Esophagus squamous epithelium (tissue), 5 donors: ENCODE measurements around the gene PARD6B. TPM values are rescaled to one million over a fixed set of nuclear protein-coding genes. Genes with fewer than 3 reads are reported as not detected.

ENCODE experiments used
- DNase-seq: peaks from one replicate; lab custom pipeline; 2025; lab: John Stamatoyannopoulos, UW
- H3K27ac ChIP-seq, 4 donors: fragments of 200-600 bp; sonication (generic); one replicate each; pipeline ENCODE4 v1.5.1; 2016 to 2019; ENCODE audit warnings: mild to moderate bottlenecking in 1 of 4
- H3K27me3 ChIP-seq, 4 donors: fragments of 200-600 bp; sonication (generic); 1 replicate in 3 of 4; 2 replicates in 1 of 4; pipeline versions ENCODE4 v1.5.1 to v1.6.0; 2017 to 2021; ENCODE audit warnings: antibody characterized with exemption in 1 of 4
- H3K36me3 ChIP-seq, 3 donors: fragments of 200-600 bp; sonication (generic); one replicate each; pipeline ENCODE4 v1.5.1; 2016 to 2019
- H3K4me1 ChIP-seq, 3 donors: fragments of 200-600 bp; sonication (generic); one replicate each; pipeline ENCODE4 v1.5.1; 2017 to 2019
- H3K4me3 ChIP-seq, 4 donors: fragments of 200-600 bp; sonication (generic); 1 replicate in 3 of 4; 2 replicates in 1 of 4; pipeline ENCODE4 v1.5.1; 2016 to 2019; ENCODE audit warnings: mild to moderate bottlenecking in 2 of 4, moderate library complexity in 1 of 4
- H3K9me3 ChIP-seq, 3 donors: fragments of 200-600 bp; sonication (generic); one replicate each; pipeline ENCODE4 v1.5.1; 2016 to 2019
- CTCF ChIP-seq, 6 experiments: fragments of 450-650 bp in 4 of 6; fragments of 200-600 bp in 2 of 6; sonication (generic) in 2 of 6; IDR thresholded peaks; one replicate each; pipeline ENCODE4 v1.5.1; 2016 to 2019; ENCODE audit warnings: antibody characterized with exemption in 6 of 6, mild to moderate bottlenecking in 4 of 6, moderate library complexity in 4 of 6
- POLR2A ChIP-seq, 4 donors: fragments of 450-650 bp; IDR thresholded peaks; one replicate each; pipeline ENCODE4 v1.6.1; 2017; ENCODE audit warnings: antibody characterized with exemption in 4 of 4, mild to moderate bottlenecking in 4 of 4, moderate library complexity in 3 of 4
- WGBS, 2 donors: methylation state at CpG; one replicate each; pipeline ENCODE4 v1.1.5; 2018; 5-methylcytosine and 5-hydroxymethylcytosine counted together
- intact Hi-C: fragments of 100-400 bp; cut with DNase I; formaldehyde crosslinking; loops from one replicate; pipeline ENCODE4 v1.15.0; 2022
- total RNA-seq, 4 donors: library from RNA; depleted of rRNA; stranded (reverse); fragments of >200 nt; gene quantifications; one replicate each; pipeline ENCODE4 v1.1.0, GENCODE V29; 2016
- donor health status: DM: yes; HTN: yes; CAD: no.

PARD6B gene
- total RNA-seq, 4 donors from 2014 or later: 4.7 to 6.5 (median 5.3) TPM

DNA sequence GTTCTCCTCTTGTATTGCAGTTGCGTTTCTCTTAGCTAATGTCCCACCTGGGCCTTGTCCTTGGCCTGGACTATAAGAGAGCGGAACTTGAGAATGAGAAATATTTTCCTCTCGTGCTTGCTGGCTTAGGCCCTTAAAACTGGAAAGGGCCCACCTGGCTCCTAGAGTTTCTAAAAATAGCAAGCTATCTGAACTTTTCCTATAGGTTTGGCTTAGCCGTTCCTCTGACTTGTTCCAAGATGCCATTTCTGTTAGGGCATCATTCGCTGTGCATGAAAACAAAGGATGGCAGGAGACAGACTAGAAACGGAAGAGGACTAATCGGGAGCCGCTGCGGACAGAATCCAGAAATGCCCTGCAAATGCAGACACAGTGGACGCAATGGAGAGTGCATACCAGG lies 44.6 kb upstream of the PARD6B start:
- no peaks in the 10 kb centered on the region for H3K9me3 ChIP-seq
- H3K4me1 ChIP-seq: peaks cover 0 to 23% (median 3%) of the 10 kb centered on the region in 3 donors
- DNase-seq: no peak
- TF ChIP-seq POLR2A (IDR thresholded peaks at IDR 0.05) (no peak), CTCF (IDR thresholded peaks at IDR 0.05) (no peak)
- intact Hi-C loops: no loop called here
- WGBS, 2 donors: 90 to 91% methylated on average over 9 to 10 of the region's 10 CpGs
- H3K36me3 ChIP-seq: no peaks in the 10 kb centered on the region
- no peak overlapping the region for H3K4me3 ChIP-seq
- H3K27ac ChIP-seq: no peak overlapping the region
- peaks cover 0 to 25% (median 0%) of the 10 kb centered on the region in 4 donors for H3K27me3 ChIP-seq

DNA sequence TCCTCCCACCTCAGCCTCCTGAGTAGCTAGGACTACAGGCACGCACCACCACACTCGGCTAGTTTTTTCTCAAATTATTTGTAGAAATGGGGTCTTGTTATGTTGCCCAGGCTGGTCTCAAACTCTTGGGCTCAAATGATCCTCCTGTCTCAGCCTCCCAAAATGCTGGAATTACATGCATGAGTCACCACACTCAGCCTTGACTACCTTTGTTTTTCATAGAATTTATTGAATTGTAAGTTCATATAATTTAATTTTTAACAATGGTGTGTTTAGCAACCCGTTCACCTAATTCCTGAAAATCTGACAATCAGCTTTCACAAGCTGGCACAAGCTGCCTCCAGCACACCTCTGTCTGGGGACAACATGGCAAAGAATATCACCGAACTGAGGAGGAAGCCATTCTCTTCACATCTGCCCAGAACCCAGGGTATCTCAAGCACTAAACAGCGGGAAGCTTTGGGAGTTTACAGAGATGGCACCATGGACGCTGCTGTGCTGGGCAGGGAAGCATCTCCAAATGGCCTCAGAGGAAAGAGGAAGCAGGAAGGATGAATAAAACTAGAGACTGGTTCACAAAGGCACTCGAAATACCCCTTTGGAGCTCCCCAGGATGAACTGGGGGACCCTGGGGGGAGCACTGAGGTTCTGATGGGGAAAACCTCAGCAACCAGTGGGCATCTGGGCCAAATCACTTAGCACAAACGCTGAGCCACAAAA lies 43.0 kb upstream of the PARD6B start:
- peak overlapping the region in 1 of 4 donors; percentile 62 for H3K4me3 ChIP-seq

DNA sequence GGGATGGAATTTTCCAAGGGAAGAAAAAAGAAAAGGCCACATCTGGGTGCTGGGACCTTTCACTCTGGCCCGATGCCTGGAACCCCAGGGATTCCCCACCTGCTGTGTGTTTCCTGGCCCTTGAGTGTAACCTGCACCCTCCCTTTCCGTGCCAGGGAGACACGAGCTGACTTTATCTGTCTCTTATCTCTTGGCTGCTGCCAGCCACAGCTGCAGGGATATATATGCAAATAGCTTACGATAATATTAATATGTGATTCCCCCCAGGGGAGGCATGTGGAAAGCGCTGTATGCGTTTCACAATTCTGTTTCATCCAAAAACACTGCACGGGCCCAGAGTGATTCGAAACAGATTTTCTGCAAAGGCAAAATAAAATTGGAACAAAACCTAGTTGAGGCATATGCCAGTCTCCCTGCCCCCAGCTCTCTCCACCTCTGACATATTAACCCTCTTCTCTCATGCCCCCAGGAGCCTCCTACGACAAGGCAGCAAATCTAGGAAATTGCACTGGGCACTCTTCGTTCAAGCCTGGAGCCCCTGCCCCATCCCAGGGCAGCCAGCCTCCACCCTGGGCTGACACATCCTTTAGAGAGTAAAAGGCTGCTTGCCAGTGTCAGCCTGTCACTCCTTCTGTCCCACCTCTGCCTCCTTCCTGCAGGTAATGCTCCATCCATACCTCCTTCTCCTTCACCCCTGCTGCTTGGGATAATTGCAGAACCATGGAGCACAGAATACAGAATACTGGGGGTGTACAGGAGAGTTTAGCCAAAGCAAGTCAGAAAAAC lies 41.3 kb upstream of the PARD6B start:
- peak overlapping the region; percentile 17 to 62 (median 44) for H3K4me3 ChIP-seq
- H3K4me1 ChIP-seq: peaks cover 0 to 28% (median 3%) of the 10 kb centered on the region in 3 donors
- H3K27ac ChIP-seq: peak overlapping the region; percentile 23 to 74 (median 64)
- no peak for DNase-seq
- H3K9me3 ChIP-seq: no peaks in the 10 kb centered on the region
- peaks cover 0 to 47% (median 0%) of the 10 kb centered on the region in 4 donors for H3K27me3 ChIP-seq
- TF ChIP-seq POLR2A (IDR thresholded peaks at IDR 0.05): no peak
- no peak for TF ChIP-seq CTCF (IDR thresholded peaks at IDR 0.05)
- WGBS, 2 donors: 23 to 31% methylated on average over 8 to 9 of the region's 10 CpGs
- intact Hi-C loops: no loop called here
- H3K36me3 ChIP-seq: no peaks in the 10 kb centered on the region

More for the DNA sequence above, 43.0 kb upstream of the PARD6B start:
- H3K4me1 ChIP-seq: peaks cover 0 to 27% (median 3%) of the 10 kb centered on the region in 3 donors
- peaks cover 0 to 41% (median 0%) of the 10 kb centered on the region in 4 donors for H3K27me3 ChIP-seq
- H3K9me3 ChIP-seq: no peaks in the 10 kb centered on the region
- no peaks in the 10 kb centered on the region for H3K36me3 ChIP-seq
- DNase-seq: no peak
- 80 to 87% methylated on average over 5 to 8 of the region's 8 CpGs for WGBS, 2 donors
- TF ChIP-seq POLR2A (IDR thresholded peaks at IDR 0.05) (no peak), CTCF (IDR thresholded peaks at IDR 0.05) (no peak)
- H3K27ac ChIP-seq: no peak overlapping the region
- intact Hi-C loops: no loop called here

- Histone ChIP-seq H3K4me3 (peak within 1 kb of the TSS; percentile 17 to 62 (median 44)), H3K4me1 (peaks cover 0 to 32% (median 3%) of the 10 kb centered on the region in 3 donors), H3K36me3 (no peaks in the 10 kb centered on the region), H3K27me3 (peaks cover 0 to 47% (median 0%) of the 10 kb centered on the region in 4 donors), H3K27ac (peak within 1 kb of the TSS; percentile 23 to 74 (median 62)), H3K9me3 (no peaks in the 10 kb centered on the region)
- TF ChIP-seq POLR2A (IDR thresholded peaks at IDR 0.05) (no peak), CTCF (IDR thresholded peaks at IDR 0.05) (no peak)
- 49 to 55% methylated on average over 11 to 29 of the region's 42 CpGs for WGBS, 2 donors
- intact Hi-C loops: no loop called here
- no peak for DNase-seq
Observed at GRCh38 chr20:50690650-50691572, 40.5 kb upstream of the PARD6B start, which contains the start of gene RIPOR3. TSS of gene RIPOR3 (minus strand) at chr20:50691542. CDS start at chr20:50691128, 414 bp downstream.
